IPS-18c (cell line): ENCODE results near the gene TTC27.
"Not testable (repeated sequence)": the region's sequence is repeated elsewhere in the genome, so short reads cannot be mapped to it uniquely, and the experiment has no call there.

ENCODE experiments used
- H3K4me3 ChIP-seq: 2 replicates; pipeline ENCODE4 v1.7.0; 2013; ENCODE audit warnings: low read depth, mild to moderate bottlenecking, low read length, moderate library complexity; ENCODE audit not compliant: insufficient read depth
- H3K9me3 ChIP-seq: one replicate; pipeline ENCODE4 v1.6.1; 2013; ENCODE audit warnings: mild to moderate bottlenecking, low read length, moderate library complexity; ENCODE audit not compliant: control insufficient read depth, insufficient read depth

TTC27 gene

DNA sequence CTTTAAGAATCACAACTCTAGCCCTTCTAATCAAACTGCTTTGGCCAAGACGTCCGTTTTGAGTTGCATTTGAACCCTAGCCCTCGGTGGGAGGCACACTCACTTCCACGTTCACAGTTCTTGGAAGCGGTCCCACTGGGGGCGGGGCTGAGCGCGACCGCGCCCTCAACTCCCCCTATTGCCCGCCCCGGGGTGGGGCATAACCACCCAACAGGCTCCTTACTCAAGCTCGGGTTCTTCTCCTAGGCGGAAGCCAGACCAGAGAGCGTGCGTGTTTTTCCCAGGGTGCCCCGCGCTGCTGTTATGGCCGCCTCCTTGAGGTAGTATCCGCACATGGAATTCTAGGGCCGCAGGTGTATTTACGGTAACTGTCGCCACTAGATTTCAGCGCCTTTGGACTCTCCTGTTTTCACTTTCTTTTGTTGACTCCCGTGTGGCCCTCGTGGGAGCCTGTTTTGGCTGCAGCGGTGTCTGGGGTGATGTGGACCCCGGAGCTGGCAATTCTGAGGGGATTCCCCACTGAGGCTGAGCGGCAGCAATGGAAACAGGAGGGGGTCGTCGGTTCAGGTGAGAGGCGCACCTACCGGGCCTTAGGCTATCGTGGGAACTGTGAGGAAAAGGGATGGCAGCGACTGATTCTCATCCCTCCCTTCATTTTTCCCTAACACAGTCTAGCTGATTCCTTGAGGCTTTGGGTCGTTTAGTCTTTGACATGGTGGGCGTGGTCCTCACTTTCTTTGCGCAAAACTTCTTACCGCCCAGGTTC, at the start of gene TTC27:
Gene TTC27 (plus strand): TSS at position 237 of the 766 bp plus-strand sequence. CDS start 243 bp downstream, at position 480.
- H3K4me3 ChIP-seq: peak within 1 kb of the TSS; percentile 77
- H3K9me3 ChIP-seq: no peaks in the 10 kb centered on the region

DNA sequence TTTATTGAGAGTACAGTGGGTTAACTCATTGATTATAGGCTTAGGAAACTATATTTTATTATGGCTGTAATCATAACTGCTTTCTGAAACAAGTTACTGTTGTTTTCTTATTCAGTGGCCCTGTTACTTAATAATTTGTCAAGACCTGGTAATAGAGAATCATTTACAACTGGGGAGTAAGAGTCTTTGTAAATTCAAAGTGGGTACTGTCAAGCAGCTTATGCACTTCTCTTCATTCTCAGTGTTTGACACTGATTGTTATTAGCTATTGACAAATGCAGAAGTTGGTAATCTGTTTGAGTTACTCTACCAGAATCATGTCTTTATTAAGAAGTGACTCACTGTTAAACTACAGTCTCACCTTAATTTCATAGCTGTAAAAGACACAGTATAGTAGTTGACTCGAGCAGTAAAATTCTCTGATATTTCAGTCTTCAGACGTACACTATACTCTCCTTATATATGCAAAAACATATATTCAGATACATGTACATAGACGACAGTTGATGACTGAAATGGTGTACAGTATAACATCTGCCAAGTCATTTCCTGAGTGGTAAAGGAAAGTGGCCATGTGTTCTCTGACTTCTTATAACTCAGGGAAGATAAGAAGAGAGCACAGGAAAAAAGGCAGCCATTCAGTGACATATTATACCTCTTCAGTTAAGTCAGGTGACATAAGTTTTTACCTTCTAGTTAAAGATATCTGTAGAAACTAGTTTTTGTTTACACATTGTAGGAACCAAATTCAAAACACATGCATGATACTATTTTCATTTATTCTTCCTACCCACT, 36.0 kb upstream of the TTC27 start:
- Histone ChIP-seq H3K4me3 (no peak overlapping the region), H3K9me3 (no peaks in the 10 kb centered on the region)

DNA sequence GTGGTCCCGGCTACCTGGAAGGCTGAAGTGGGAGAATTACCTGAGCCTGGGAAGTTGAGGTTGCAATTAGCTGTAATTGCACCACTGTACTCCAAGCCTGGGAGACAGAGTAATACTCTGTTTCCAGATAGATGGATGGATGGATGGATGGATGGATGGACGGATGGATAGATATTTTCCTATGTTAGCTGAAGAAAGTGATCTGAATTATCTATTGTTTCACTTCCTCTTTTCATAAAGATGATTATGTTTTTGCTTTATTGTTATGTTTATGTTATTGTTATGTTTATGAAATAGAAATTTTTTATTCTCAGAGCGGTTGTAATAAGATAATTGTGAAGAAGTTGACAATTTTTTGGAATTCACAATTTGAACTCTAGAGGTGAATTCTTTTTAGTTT, 33.3 kb upstream of the TTC27 start:
- no peaks in the 10 kb centered on the region for H3K9me3 ChIP-seq
- no peak overlapping the region for H3K4me3 ChIP-seq

DNA sequence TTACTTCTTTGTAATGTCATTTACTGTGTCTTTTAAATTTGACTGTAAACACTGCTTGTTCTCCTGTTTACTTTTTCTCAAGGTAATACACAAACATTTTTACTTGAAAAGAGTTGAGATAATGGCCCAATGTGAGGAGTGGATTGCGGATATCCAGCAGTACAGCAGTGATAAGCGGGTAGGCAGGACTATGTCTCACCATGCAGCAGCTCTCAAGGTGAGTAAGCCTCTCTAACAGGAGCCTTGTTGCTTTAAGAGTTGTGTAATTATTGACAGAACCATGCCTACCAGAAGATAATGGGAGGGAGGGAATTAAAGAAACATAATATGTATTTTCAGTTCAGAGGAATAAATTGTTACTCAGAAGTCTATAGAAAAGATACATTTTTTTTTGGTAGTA, 16.5 kb upstream of the TTC27 start:
- no peak overlapping the region for H3K4me3 ChIP-seq

DNA sequence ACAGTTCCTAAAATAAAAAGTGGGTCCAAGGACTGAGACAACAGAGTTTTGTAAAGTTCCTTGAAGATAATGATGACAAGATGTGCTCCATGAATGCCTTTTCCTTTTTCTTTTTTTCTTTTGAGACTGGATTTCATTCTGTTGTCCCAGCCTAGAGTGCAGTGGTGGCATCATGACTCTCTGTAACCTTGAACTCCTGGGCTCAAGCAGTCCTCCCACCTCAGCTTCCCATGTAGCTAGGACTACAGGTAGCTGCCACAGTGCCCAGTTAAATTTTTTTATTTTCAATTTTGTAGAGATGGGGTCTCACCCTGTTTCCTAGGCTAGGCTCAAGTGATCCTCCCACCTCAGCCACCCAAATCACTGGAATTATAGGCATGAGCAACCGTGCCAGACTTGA, 16.1 kb upstream of the TTC27 start:
- Histone ChIP-seq H3K4me3 (no peak overlapping the region), H3K9me3 (no peaks in the 10 kb centered on the region)

More for the DNA sequence above, 16.5 kb upstream of the TTC27 start:
- no peaks in the 10 kb centered on the region for H3K9me3 ChIP-seq

DNA sequence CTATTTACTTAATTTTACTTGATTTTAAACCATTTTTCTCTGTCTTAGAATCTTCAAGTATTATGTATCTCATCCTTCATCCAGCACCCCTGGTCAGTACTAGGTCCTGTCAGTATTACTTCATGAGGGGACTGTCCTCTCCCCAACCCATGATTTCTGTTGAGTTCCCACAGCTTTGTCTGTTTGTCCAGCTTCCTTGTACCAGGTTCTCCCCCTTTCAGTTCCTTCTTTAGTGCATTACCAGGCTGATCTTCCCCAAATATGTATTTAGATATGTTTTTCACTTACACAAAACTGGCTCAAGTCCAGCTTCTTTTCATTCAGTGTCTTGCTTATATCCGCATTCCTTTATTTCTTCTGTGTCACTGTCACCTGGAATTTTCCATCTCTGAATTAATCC, 13.8 kb upstream of the TTC27 start:
- Histone ChIP-seq H3K4me3 (no peak overlapping the region), H3K9me3 (no peaks in the 10 kb centered on the region)

DNA sequence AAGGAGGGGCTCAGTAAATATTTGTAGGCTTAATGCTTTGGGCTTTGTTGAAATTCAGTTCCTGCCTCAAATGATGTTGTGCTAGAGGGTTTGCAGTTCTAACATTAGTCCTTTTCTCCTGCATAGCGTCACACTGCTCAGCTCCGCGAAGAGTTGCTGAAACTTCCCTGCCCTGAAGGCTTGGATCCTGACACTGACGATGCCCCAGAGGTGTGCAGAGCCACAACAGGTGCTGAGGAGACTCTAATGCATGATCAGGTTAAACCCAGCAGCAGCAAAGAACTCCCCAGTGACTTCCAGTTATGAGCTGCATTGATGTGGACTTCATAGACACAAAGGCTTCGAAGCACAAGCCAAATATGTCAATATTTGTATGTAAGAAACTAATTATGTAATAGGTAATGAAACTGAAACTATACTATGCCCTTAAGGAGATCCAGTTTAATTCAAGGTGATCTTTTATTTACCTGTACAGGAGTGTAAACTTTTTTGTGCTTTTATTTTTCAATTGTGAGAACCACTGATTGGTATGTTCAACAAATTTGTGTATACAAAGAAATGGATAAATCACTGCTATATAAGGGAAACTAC, 10.2 kb upstream of the TTC27 start:
- H3K9me3 ChIP-seq: no peaks in the 10 kb centered on the region
- no peak overlapping the region for H3K4me3 ChIP-seq

DNA sequence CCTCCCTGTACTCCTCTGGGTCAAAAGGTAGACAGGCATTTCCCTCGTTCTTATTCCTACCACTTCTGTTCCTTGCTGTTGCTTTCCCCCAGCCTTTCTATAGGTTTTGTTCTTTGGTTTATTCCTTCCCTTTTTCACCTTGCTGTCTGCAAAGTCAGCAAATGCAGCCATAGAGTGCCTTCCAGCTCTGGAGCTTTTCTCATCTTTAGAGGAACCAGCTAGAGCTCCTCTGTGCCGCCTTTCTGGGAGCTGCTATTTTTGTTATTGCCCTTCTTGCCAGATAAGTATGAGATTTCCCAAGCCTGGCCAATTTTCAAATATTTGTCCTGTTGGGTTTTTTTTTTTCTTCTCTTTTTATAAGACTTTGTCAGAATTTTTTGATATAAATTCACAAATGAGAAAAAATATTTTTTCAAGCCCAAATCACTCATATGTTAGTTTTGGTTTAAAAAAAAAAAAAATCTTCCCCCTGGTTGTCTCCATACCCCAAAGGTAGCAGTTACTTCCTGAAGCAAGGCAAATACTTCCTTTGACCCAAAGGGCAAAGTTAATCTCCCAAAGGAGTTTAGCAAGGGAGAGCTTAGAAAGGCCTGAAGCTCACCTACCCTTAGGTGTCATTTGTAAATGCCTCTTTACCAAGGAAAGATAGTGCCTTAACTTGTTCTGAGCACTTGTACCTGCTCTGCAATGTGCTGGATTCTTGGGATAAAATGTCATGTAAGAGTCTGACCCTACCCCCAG, 5.1 kb upstream of the TTC27 start:
- Histone ChIP-seq H3K9me3 (peaks cover 2% of the 10 kb centered on the region), H3K4me3 (no peak overlapping the region)

DNA sequence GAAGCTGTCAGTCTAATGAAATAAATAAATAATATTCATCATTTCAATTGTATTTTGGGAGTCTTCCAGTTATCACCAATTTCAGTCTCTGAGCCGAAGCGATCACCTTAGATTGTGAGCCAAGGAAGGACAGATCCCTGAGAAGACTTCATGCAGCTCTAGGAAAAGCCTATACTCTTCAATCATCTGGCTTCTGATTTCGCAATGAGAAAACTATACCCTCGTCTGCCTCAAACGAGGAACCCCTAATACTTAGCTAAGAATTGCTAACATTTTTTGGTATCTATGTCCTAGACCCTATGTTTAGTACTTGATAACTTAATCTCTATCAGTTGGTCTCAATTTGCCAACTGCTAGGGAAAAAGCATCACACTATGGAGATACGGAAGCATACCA, 4.5 kb upstream of the TTC27 start:
- peaks cover 2% of the 10 kb centered on the region for H3K9me3 ChIP-seq

DNA sequence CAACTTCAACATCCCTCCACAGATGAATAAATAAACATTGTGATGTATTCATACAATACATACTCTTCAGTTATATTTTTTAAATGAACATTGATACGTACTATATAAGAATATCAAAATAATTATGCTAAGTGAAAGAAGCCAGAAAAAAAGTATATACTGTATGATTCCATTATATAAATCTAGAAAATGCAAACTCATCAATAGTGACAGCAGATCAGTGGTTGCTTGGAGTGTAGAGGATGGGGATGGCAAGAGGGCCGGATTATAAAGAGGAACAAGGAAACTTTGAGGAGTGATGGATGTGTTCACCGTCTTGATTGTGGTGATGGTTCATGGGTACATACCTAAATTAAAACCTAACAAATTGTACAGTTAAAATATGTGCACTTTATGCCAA, 3.0 kb upstream of the TTC27 start:
- Histone ChIP-seq H3K9me3 (peaks cover 2% of the 10 kb centered on the region), H3K4me3 (no peak overlapping the region)

More for the DNA sequence above, 4.5 kb upstream of the TTC27 start:
- no peak overlapping the region for H3K4me3 ChIP-seq

DNA sequence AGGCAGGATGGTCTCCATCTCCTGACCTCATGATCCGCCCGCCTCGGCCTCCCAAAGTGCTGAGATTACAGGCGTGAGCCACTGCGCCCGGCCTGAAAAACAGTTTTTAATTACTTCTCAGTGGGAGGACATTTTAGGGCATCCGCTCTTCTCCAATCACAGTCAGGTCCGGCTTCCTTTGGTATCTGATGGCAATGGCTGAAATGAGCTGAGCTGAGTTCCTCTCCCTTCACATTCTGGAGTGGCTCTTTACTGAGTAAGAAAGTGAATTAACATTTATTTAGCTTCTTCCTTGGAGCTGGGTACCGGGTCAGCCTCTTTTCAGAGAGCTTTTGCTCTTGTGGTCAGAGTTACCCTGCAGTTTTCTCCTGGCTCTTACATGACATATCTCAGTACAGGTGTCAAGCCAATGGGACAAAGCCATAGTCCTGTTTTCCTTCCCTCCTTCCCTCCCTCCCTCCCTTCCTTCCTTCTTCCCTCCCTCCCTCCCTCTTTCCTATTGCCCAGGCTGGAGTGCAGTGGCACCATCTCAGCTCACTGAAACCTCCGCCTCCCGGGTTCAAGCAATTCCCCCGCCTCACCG, 1.1 kb upstream of the TTC27 start:
- Histone ChIP-seq H3K4me3 (peak overlapping the region; percentile 77; the same call in 1 of the 2 replicates), H3K9me3 (peaks cover 2% of the 10 kb centered on the region)

DNA sequence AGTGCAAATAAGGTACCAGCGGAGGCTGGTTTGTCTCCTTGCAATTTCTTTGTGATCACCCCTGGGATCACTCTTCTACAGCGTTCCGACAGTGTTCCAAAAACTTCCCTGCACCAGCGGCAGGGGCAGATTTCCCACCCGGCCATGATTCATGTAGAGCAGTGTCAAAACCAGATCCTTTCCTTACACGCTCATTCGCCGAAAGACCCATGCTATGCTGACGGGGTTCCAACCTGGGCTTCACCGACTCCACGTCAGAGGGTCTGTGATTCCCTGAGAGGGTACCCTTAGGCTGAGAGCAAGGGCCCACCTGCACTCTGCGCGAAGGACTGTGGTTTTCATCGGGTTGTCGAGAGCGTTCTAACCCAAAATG, 423 bp upstream of the TTC27 start:
- Histone ChIP-seq H3K4me3 (peak overlapping the region; percentile 77), H3K9me3 (peaks cover 2% of the 10 kb centered on the region)

DNA sequence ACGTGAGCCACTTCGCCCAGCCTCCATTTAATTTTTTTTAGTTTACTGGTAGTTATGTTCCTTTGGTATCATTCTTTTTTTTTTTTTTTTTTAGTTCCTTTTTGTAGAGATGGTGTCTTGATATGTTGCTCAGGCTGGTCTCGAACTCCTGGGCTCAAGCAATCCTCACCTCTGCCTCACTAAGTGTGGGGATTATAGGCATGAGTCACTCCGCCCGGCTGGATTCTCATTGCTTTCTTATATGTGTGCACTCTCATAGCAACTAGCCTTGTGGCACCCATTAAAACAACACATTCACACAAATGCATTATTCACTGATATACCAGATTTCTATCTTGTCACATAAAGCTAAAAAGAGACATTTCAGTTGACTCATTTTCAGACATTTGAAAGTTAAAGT, 4.2 kb downstream of the TTC27 start:
- no peak overlapping the region for H3K4me3 ChIP-seq
- no peaks in the 10 kb centered on the region for H3K9me3 ChIP-seq

DNA sequence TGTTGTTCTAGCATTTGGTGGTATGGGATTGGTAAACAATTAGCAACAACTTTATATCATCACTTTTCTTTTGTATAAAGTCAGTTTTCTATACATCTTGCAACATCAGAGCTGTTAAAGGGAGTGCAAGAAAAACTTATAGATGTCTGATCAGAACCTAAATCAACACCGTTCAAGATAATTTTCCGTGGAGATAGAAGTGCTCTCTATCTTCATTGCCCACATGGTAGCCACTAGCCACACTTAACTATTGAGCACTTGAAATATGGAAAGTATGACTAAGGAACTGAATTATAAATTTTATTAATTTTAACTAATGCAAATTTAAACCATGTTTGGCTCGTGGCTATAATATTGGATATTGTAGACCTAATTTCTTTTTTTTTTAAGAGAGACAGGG, 5.2 kb downstream of the TTC27 start:
- no peaks in the 10 kb centered on the region for H3K9me3 ChIP-seq
- H3K4me3 ChIP-seq: no peak overlapping the region

DNA sequence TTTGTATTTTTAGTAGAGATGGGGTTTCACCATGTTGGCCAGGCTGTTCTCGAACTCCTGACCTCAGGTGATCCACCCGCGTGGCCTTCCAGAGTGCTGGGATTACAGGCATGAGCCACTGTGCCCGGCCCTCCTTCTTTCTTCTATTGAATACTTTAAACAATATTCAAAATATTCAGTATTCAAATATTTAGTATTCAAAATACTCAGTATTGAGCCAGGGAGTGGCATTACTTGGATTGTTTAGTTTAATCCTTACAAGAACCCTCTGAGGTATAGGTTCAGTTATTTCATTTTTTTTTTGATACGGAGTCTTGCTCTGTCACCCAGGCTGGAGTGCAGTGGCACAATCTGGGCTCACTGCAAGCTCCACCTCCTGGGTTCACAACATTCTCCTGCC, 10.7 kb downstream of the TTC27 start:
- not testable (repeated sequence) for H3K4me3 ChIP-seq, H3K9me3 ChIP-seq

DNA sequence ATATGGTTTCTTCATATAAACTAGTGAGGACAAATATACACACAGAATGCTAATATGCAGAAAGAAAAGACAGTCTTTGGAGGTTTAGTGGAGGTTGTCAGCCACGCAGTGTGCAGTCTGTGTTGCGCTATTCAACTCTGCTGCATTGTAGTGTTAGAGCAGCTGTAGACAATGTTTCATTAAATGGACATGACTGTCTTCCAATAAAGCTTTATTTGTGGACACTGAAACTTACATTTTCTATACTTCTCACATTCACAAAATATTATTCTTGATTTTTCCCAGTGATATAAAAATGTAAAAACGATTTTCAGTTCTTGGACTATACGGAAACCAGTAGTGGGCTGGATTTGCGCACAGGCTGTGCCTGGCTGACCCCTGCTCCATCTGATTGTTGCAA, 13.3 kb downstream of the TTC27 start:
- Histone ChIP-seq H3K4me3 (no peak overlapping the region), H3K9me3 (no peaks in the 10 kb centered on the region)

DNA sequence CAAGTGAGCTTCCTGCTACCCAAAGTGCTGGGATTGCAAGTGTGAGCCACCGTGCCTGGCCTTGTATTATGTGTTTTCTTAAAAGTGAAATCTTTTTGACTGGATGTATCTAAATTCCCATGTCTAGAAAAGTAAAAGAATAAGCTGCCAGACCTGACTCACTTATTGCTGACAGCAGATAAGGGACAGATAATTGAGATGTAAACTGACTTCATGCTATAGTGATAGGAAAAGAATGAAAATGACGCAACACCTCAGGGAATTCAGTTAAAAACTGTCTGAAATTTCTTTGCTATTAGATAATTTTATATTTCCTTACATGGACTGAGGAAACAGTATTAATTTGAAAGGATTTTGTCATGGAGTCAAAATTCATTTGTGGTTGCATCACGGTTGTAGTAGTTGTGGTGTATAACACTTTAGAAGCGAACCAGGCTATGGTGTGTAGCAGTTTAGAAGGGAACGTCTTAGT, 19.4 kb downstream of the TTC27 start:
- no peak overlapping the region for H3K4me3 ChIP-seq
- no peaks in the 10 kb centered on the region for H3K9me3 ChIP-seq
